Glutamatergic neuron (in vitro differentiated cells): ENCODE data around the gene SV2B. TPM values are rescaled to one million over a fixed set of nuclear protein-coding genes. Genes with fewer than 3 reads are reported as not detected.

Experiments
- DNase-seq: peaks from one replicate; pipeline ENCODE4 v3.0.0; 2022
- H3K27ac Mint-ChIP-seq: one replicate; pipeline ENCODE4 v1.8.0; 2020; ENCODE audit warnings: mild to moderate bottlenecking, mixed read lengths, inconsistent platforms; ENCODE audit not compliant: unreplicated experiment
- H3K27me3 Mint-ChIP-seq: one replicate; pipeline ENCODE4 v1.8.0; 2020; ENCODE audit warnings: mild to moderate bottlenecking, moderate library complexity, mixed read lengths, inconsistent platforms; ENCODE audit not compliant: unreplicated experiment
- H3K36me3 Mint-ChIP-seq: one replicate; pipeline ENCODE4 v1.8.0; 2020; ENCODE audit warnings: mild to moderate bottlenecking, mixed read lengths, inconsistent platforms; ENCODE audit not compliant: unreplicated experiment
- H3K4me1 Mint-ChIP-seq: one replicate; pipeline ENCODE4 v1.8.0; 2020; ENCODE audit warnings: mild to moderate bottlenecking, low read depth, mixed read lengths, inconsistent platforms; ENCODE audit not compliant: unreplicated experiment
- H3K4me3 Mint-ChIP-seq: one replicate; pipeline ENCODE4 v1.8.0; 2020; ENCODE audit warnings: mild to moderate bottlenecking, mixed read lengths, inconsistent platforms; ENCODE audit not compliant: unreplicated experiment
- H3K9me3 Mint-ChIP-seq: one replicate; pipeline ENCODE4 v1.8.0; 2020; ENCODE audit warnings: mild to moderate bottlenecking, moderate library complexity, mixed read lengths, inconsistent platforms; ENCODE audit not compliant: unreplicated experiment
- total RNA-seq: library from RNA; stranded (reverse); fragmentation: NEBNext Ultra II Directional; extraction: Animal tissue kit (Norgen Biotek cat#: 25700); gene quantifications from one replicate; pipeline ENCODE4 v1.2.1, GENCODE V29; 2021; ENCODE audit not compliant: unreplicated experiment
- TF ChIP-seq, protein P1 (sequence below): fragments of 200-600 bp; sonication (generic); IDR thresholded peaks from one replicate; pipeline ENCODE4 v1.5.0; 2021; ENCODE audit not compliant: partially characterized antibody, unreplicated experiment

The SV2B gene
- total RNA-seq, 1 donor from 2014 or later, result 7.1 TPM

- peaks cover 2% of the 10 kb centered on the region for H3K27me3 Mint-ChIP-seq
- TF ChIP-seq, protein P1, sequence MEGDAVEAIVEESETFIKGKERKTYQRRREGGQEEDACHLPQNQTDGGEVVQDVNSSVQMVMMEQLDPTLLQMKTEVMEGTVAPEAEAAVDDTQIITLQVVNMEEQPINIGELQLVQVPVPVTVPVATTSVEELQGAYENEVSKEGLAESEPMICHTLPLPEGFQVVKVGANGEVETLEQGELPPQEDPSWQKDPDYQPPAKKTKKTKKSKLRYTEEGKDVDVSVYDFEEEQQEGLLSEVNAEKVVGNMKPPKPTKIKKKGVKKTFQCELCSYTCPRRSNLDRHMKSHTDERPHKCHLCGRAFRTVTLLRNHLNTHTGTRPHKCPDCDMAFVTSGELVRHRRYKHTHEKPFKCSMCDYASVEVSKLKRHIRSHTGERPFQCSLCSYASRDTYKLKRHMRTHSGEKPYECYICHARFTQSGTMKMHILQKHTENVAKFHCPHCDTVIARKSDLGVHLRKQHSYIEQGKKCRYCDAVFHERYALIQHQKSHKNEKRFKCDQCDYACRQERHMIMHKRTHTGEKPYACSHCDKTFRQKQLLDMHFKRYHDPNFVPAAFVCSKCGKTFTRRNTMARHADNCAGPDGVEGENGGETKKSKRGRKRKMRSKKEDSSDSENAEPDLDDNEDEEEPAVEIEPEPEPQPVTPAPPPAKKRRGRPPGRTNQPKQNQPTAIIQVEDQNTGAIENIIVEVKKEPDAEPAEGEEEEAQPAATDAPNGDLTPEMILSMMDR, result no peak
Measured at GRCh38 chr15:91275844-91276243, 175.8 kb downstream of the SV2B start.

GRCh38 chr15:91278951-91279350 is 178.9 kb downstream of the SV2B start:
- no peak for DNase-seq
- H3K4me3 Mint-ChIP-seq, result no peak overlapping the region
- H3K9me3 Mint-ChIP-seq, result peaks cover 1% of the 10 kb centered on the region
- H3K27me3 Mint-ChIP-seq, result no peaks in the 10 kb centered on the region
- H3K4me1 Mint-ChIP-seq, result no peaks in the 10 kb centered on the region
- TF ChIP-seq, protein P1, result no peak
- H3K27ac Mint-ChIP-seq, result no peak overlapping the region
- H3K36me3 Mint-ChIP-seq, result peaks cover 7% of the 10 kb centered on the region

More at GRCh38 chr15:91275844-91276243, 175.8 kb downstream of the SV2B start:
- peaks cover 1% of the 10 kb centered on the region for H3K9me3 Mint-ChIP-seq
- no peak overlapping the region for H3K4me3 Mint-ChIP-seq
- no peaks in the 10 kb centered on the region for H3K4me1 Mint-ChIP-seq
- H3K27ac Mint-ChIP-seq, result no peak overlapping the region
- peaks cover 7% of the 10 kb centered on the region for H3K36me3 Mint-ChIP-seq
- no peak for DNase-seq

DNA sequence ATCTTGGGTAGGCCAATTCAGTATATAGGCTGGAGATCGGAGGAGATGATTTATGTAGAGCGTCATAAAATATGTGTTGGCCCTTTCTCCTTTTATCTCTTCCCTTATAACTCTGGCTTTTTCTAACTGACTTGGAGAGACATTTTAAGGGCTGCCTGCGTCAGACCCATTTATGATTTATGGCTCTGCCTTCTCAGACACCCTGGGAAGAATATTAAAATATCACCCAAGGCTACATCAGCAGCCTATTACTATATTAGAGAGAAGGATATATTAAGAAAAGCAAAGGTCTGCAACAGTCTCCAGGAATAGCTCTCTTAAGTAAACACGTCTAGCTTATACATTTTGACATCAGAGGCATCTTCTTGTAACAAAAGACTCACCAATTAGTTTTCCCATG is 179.4 kb downstream of the SV2B start:
- no peak for DNase-seq
- Mint-ChIP-seq H3K27ac (no peak overlapping the region), H3K4me1 (no peaks in the 10 kb centered on the region), H3K36me3 (peaks cover 7% of the 10 kb centered on the region), H3K4me3 (no peak overlapping the region), H3K9me3 (peaks cover 1% of the 10 kb centered on the region), H3K27me3 (no peaks in the 10 kb centered on the region)
- TF ChIP-seq, protein P1, result no peak

- no peaks in the 10 kb centered on the region for H3K4me1 Mint-ChIP-seq
- no peaks in the 10 kb centered on the region for H3K36me3 Mint-ChIP-seq
- DNase-seq, result no peak
- no peak overlapping the region for H3K27ac Mint-ChIP-seq
- TF ChIP-seq, protein P1, result no peak
- H3K27me3 Mint-ChIP-seq, result no peaks in the 10 kb centered on the region
- peaks cover under 1% of the 10 kb centered on the region for H3K9me3 Mint-ChIP-seq
- no peak overlapping the region for H3K4me3 Mint-ChIP-seq
Measured at GRCh38 chr15:91281947-91282346, 181.9 kb downstream of the SV2B start.

GRCh38 chr15:91282486-91282885 is 182.4 kb downstream of the SV2B start:
- Mint-ChIP-seq H3K27ac (no peak overlapping the region), H3K4me1 (no peaks in the 10 kb centered on the region), H3K27me3 (no peaks in the 10 kb centered on the region), H3K36me3 (no peaks in the 10 kb centered on the region), H3K4me3 (no peak overlapping the region), H3K9me3 (no peaks in the 10 kb centered on the region)
- TF ChIP-seq, protein P1, result no peak
- no peak for DNase-seq
